Thyroid gland (tissue), 4 donors: Measurements from ENCODE around the gene OR51B5. TPM values are rescaled to one million over a fixed set of nuclear protein-coding genes. Genes with fewer than 3 reads are reported as not detected.
"Not testable (repeated sequence)": the region's sequence is repeated elsewhere in the genome, so short reads cannot be mapped to it uniquely, and the experiment has no call there.

Experiments
- DNase-seq, 2 donors: peaks; one replicate each; pipeline ENCODE4 v3.0.0-alpha.2; 2019
- H3K27ac ChIP-seq, 3 donors: fragments of 200-600 bp; sonication (generic); 1 replicate in 2 of 3; 2 replicates in 1 of 3; pipeline ENCODE4 v1.5.1; 2016 to 2019; ENCODE audit warnings: mild to moderate bottlenecking in 1 of 3, moderate library complexity in 1 of 3
- H3K27me3 ChIP-seq: fragments of 200-600 bp; sonication (generic); one replicate; pipeline ENCODE4 v1.5.1; 2019
- H3K36me3 ChIP-seq, 2 donors: fragments of 200-600 bp; sonication (generic); one replicate each; pipeline ENCODE4 v1.5.1; 2016 to 2019
- H3K4me1 ChIP-seq, 2 donors: fragments of 200-600 bp; sonication (generic); one replicate each; pipeline ENCODE4 v1.5.1; 2017 to 2019
- H3K4me3 ChIP-seq, 3 donors: fragments of 200-600 bp; sonication (generic); replicated peaks in 1 of 3; 1 replicate in 2 of 3; 2 replicates in 1 of 3; pipeline ENCODE4 v1.5.1; 2016; ENCODE audit warnings: mild to moderate bottlenecking in 1 of 3
- H3K9me3 ChIP-seq: fragments of 200-600 bp; sonication (generic); one replicate; pipeline ENCODE4 v1.5.1; 2017
- CTCF ChIP-seq, 6 experiments: fragments of 200-600 bp in 3 of 6; fragments of 450-650 bp in 3 of 6; sonication (generic) in 3 of 6; IDR thresholded peaks; one replicate each; pipeline ENCODE4 v1.5.1; 2016 to 2019; ENCODE audit warnings: antibody characterized with exemption in 6 of 6, mild to moderate bottlenecking in 2 of 6, inconsistent platforms in 1 of 6, moderate library complexity in 1 of 6
- POLR2A ChIP-seq, 2 donors: fragments of 450-650 bp; IDR thresholded peaks; one replicate each; pipeline ENCODE4 v1.6.1; 2017; ENCODE audit warnings: antibody characterized with exemption in 2 of 2, mild to moderate bottlenecking in 2 of 2, moderate library complexity in 1 of 2
- WGBS, 2 donors: methylation state at CpG; one replicate each; pipeline ENCODE4 v1.1.5; 2017; 5-methylcytosine and 5-hydroxymethylcytosine counted together
- intact Hi-C: fragments of 100-400 bp; cut with DNase I; formaldehyde crosslinking; loops from one replicate; pipeline ENCODE4 v1.15.1; 2023
- total RNA-seq, 4 donors: library from RNA; depleted of rRNA; stranded (reverse); fragments of >200 nt; gene quantifications; one replicate each; pipeline ENCODE4 v1.2.3, GENCODE V29; 2016

OR51B5 gene
- total RNA-seq, 4 donors from 2014 or later = 0.78 to 1.2 TPM; not detected in 2

- H3K27ac ChIP-seq = no peak overlapping the region
- no peaks in the 10 kb centered on the region for H3K27me3 ChIP-seq
- no peaks in the 10 kb centered on the region for H3K36me3 ChIP-seq
- no peaks in the 10 kb centered on the region for H3K4me1 ChIP-seq
- TF ChIP-seq CTCF (IDR thresholded peaks at IDR 0.05) (no peak), POLR2A (IDR thresholded peaks at IDR 0.05) (no peak)
- DNase-seq = no peak
- intact Hi-C loops = no loop called here
- H3K4me3 ChIP-seq = no peak overlapping the region
- no peaks in the 10 kb centered on the region for H3K9me3 ChIP-seq
Measured at GRCh38 chr11:5369789-5370188, 26.5 kb upstream of the OR51B5 start.

- no peak for DNase-seq
- no peak for TF ChIP-seq CTCF (IDR thresholded peaks at IDR 0.05)
- no peak for TF ChIP-seq POLR2A (IDR thresholded peaks at IDR 0.05)
- no peaks in the 10 kb centered on the region for H3K27me3 ChIP-seq
- intact Hi-C loops = no loop called here
- H3K9me3 ChIP-seq = no peaks in the 10 kb centered on the region
- no peaks in the 10 kb centered on the region for H3K4me1 ChIP-seq
- H3K27ac ChIP-seq = no peak overlapping the region
- 60 to 64% methylated on average over 3 of the region's 3 CpGs for WGBS, 2 donors
- no peaks in the 10 kb centered on the region for H3K36me3 ChIP-seq
- no peak overlapping the region for H3K4me3 ChIP-seq
Measured at GRCh38 chr11:5368502-5369043, 25.2 kb upstream of the OR51B5 start.

- DNase-seq = no peak
- Histone ChIP-seq H3K9me3 (no peaks in the 10 kb centered on the region), H3K27me3 (no peaks in the 10 kb centered on the region), H3K4me1 (no peaks in the 10 kb centered on the region), H3K4me3 (no peak overlapping the region), H3K36me3 (no peaks in the 10 kb centered on the region), H3K27ac (no peak overlapping the region)
- no peak for TF ChIP-seq CTCF (IDR thresholded peaks at IDR 0.05)
- TF ChIP-seq POLR2A (IDR thresholded peaks at IDR 0.05) = no peak
- 72 to 83% methylated on average over 2 of the region's 2 CpGs for WGBS, 2 donors
- intact Hi-C loops = no loop called here
Measured at GRCh38 chr11:5367448-5368074, 24.2 kb upstream of the OR51B5 start.

GRCh38 chr11:5366856-5367255, 23.5 kb upstream of the OR51B5 start:
- TF ChIP-seq POLR2A (IDR thresholded peaks at IDR 0.05) = no peak
- TF ChIP-seq CTCF (IDR thresholded peaks at IDR 0.05) = no peak
- no peak overlapping the region for H3K27ac ChIP-seq
- DNase-seq = no peak
- intact Hi-C loops = no loop called here
- no peak overlapping the region for H3K4me3 ChIP-seq
- no peaks in the 10 kb centered on the region for H3K4me1 ChIP-seq
- no peaks in the 10 kb centered on the region for H3K27me3 ChIP-seq
- H3K36me3 ChIP-seq = no peaks in the 10 kb centered on the region
- WGBS, 2 donors = 41 to 70% methylated on average over 1 of the region's 1 CpG
- no peaks in the 10 kb centered on the region for H3K9me3 ChIP-seq

GRCh38 chr11:5366365-5366764, 23.0 kb upstream of the OR51B5 start:
- DNase-seq, H3K4me1 ChIP-seq, H3K9me3 ChIP-seq, H3K27me3 ChIP-seq, intact Hi-C loops, H3K36me3 ChIP-seq, H3K27ac ChIP-seq, H3K4me3 ChIP-seq: not testable (repeated sequence)
- 83 to 87% methylated on average over 6 of the region's 6 CpGs for WGBS, 2 donors
